ENCODE results near the gene LPP. TPM values are rescaled to one million over a fixed set of nuclear protein-coding genes. Genes with fewer than 3 reads are reported as not detected.

The LPP gene
- total RNA-seq, 1 donor from 2014 or later = 132 TPM

DNA sequence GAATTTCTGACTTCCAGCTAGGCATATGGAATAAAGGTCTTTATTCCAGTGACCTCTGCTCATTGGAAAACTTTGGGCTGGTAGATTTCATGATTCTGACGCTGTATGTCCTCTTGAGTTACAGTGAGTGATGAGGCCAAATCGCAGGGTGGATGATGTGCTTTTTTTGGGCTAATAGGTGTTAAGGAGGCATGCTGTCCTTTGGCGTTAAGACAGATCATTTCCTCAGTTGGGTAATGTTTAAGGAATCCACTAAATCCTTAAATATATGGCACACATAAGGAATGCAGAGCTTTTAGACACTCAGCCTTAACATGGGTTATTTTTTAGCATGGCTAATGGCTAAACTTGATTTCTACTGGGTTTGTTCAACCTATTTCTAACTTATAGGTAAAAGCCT lies 87.9 kb downstream of the LPP start:
- TF ChIP-seq CTCF (IDR thresholded peaks at IDR 0.05; ENCODE audit: unreplicated experiment) = no peak
- H3K27ac Mint-ChIP-seq = no peak overlapping the region
- no peaks in the 10 kb centered on the region for H3K27me3 Mint-ChIP-seq (ENCODE audit: low read depth)
- DNase-seq (ENCODE audit: low spot score in 2 of 2, unreplicated experiment in 2 of 2) = no peak
- peaks cover 25% of the 10 kb centered on the region for H3K4me1 Mint-ChIP-seq
- H3K4me3 Mint-ChIP-seq = no peak overlapping the region
- no peaks in the 10 kb centered on the region for H3K36me3 Mint-ChIP-seq
- no peaks in the 10 kb centered on the region for H3K9me3 Mint-ChIP-seq

GRCh38 chr3:188242436-188243123 lies 88.6 kb downstream of the LPP start:
- Mint-ChIP-seq H3K27ac (no peak overlapping the region), H3K4me3 (no peak overlapping the region), H3K36me3 (no peaks in the 10 kb centered on the region), H3K4me1 (peaks cover 19% of the 10 kb centered on the region), H3K9me3 (no peaks in the 10 kb centered on the region), H3K27me3 (ENCODE audit: low read depth) (no peaks in the 10 kb centered on the region)
- no peak for DNase-seq (ENCODE audit: low spot score in 2 of 2, unreplicated experiment in 2 of 2)
- no peak for TF ChIP-seq CTCF (IDR thresholded peaks at IDR 0.05; ENCODE audit: unreplicated experiment)

GRCh38 chr3:188243124-188243795 lies 89.3 kb downstream of the LPP start:
- no peak for TF ChIP-seq CTCF (IDR thresholded peaks at IDR 0.05; ENCODE audit: unreplicated experiment)
- H3K27ac Mint-ChIP-seq = no peak overlapping the region

GRCh38 chr3:188244395-188244861 lies 90.5 kb downstream of the LPP start:
- H3K9me3 Mint-ChIP-seq = no peaks in the 10 kb centered on the region
- no peak overlapping the region for H3K4me3 Mint-ChIP-seq
- no peaks in the 10 kb centered on the region for H3K36me3 Mint-ChIP-seq
- H3K4me1 Mint-ChIP-seq = peaks cover 12% of the 10 kb centered on the region
- no peak for DNase-seq (ENCODE audit: low spot score in 2 of 2, unreplicated experiment in 2 of 2)
- H3K27me3 Mint-ChIP-seq (ENCODE audit: low read depth) = no peaks in the 10 kb centered on the region
- no peak overlapping the region for H3K27ac Mint-ChIP-seq
- TF ChIP-seq CTCF (IDR thresholded peaks at IDR 0.05; ENCODE audit: unreplicated experiment) = no peak

More at GRCh38 chr3:188243124-188243795, 89.3 kb downstream of the LPP start:
- H3K9me3 Mint-ChIP-seq = no peaks in the 10 kb centered on the region
- H3K27me3 Mint-ChIP-seq (ENCODE audit: low read depth) = no peaks in the 10 kb centered on the region
- H3K36me3 Mint-ChIP-seq = no peaks in the 10 kb centered on the region
- no peak for DNase-seq (ENCODE audit: low spot score in 2 of 2, unreplicated experiment in 2 of 2)
- no peak overlapping the region for H3K4me3 Mint-ChIP-seq
- peaks cover 14% of the 10 kb centered on the region for H3K4me1 Mint-ChIP-seq

DNA sequence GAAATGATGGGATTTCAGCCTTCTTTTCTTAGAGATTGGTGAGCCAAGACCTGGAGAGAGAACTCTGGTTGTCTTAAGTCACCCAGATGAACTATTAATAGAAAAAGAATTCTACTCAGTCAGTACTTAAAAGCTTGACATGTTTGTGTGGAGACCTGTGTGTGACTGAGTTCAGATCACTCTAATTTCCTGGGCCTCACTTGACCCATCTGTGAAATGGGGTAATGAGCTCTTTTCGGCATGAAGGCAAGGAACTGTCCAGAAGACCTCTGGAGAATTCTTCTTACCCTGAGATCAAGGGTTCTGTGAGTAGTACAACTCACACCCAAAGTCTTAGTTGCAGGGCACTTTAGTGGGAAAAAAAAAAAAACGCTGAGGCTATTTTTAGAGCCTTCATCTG lies 92.9 kb downstream of the LPP start:
- Mint-ChIP-seq H3K36me3 (peaks cover 3% of the 10 kb centered on the region), H3K9me3 (peaks cover 9% of the 10 kb centered on the region), H3K4me1 (peaks cover 9% of the 10 kb centered on the region), H3K27ac (no peak overlapping the region), H3K4me3 (no peak overlapping the region), H3K27me3 (ENCODE audit: low read depth) (no peaks in the 10 kb centered on the region)
- no peak for DNase-seq (ENCODE audit: low spot score in 2 of 2, unreplicated experiment in 2 of 2)
- TF ChIP-seq CTCF (IDR thresholded peaks at IDR 0.05; ENCODE audit: unreplicated experiment) = no peak

All from mesothelial cell of epicardium (in vitro differentiated cells).